ENCODE results near the gene SOST. TPM values are rescaled to one million over a fixed set of nuclear protein-coding genes. Genes with fewer than 3 reads are reported as not detected.

SOST gene
- total RNA-seq, 1 experiment from 2014 or later = 0.07 TPM

DNA sequence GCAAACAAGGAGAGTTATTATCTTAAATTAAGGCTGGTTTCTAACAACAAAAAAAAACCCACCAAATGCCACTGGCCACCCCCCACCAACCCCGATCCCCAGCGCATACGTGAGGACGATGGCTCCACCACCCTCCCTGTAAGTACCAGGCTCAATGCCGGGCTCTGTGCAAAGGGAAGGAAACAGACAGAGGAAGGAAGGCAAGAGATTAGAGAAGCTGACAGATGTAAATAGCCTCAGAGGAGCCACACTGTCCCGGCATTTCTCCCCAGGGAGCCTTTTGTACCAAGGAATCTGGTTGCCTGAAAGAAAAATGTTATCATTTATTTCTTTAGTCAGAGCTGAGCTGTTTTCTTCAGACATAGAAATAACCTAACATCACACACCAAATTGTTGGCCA lies 13.1 kb downstream of the SOST start:
- TF ChIP-seq MXD4 (CRISPR knock-in tag; IDR thresholded peaks at IDR 0.05; ENCODE audit: borderline replicate concordance) (no peak), NFATC4 (CRISPR knock-in tag; IDR thresholded peaks at IDR 0.05) (no peak), ZNF138 (CRISPR knock-in tag; conservative IDR thresholded peaks at IDR 0.05) (no peak), CBFB (CRISPR knock-in tag; IDR thresholded peaks at IDR 0.05; ENCODE audit: low read depth) (no peak), ZSCAN18 (CRISPR knock-in tag; IDR thresholded peaks at IDR 0.05) (no peak), SP1 (CRISPR knock-in tag; conservative IDR thresholded peaks at IDR 0.05) (no peak), MAX (CRISPR knock-in tag; IDR thresholded peaks at IDR 0.05) (no peak), GRHL2 (CRISPR knock-in tag; IDR thresholded peaks at IDR 0.05; ENCODE audit: insufficient replicate concordance, severe bottlenecking) (no peak), JUN (CRISPR knock-in tag; IDR thresholded peaks at IDR 0.05) (no peak), CREM (CRISPR knock-in tag; IDR thresholded peaks at IDR 0.05) (no peak), E2F1 (CRISPR knock-in tag; IDR thresholded peaks at IDR 0.05) (no peak), NR1H2 (CRISPR knock-in tag; IDR thresholded peaks at IDR 0.05) (no peak), ETV6 (CRISPR knock-in tag; IDR thresholded peaks at IDR 0.05) (no peak), NFYB (CRISPR knock-in tag; conservative IDR thresholded peaks at IDR 0.05; ENCODE audit: low read depth) (no peak)
- TF ChIP-seq, protein P1, sequence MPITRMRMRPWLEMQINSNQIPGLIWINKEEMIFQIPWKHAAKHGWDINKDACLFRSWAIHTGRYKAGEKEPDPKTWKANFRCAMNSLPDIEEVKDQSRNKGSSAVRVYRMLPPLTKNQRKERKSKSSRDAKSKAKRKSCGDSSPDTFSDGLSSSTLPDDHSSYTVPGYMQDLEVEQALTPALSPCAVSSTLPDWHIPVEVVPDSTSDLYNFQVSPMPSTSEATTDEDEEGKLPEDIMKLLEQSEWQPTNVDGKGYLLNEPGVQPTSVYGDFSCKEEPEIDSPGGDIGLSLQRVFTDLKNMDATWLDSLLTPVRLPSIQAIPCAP (CRISPR knock-in tag; IDR thresholded peaks at IDR 0.05) = no peak
- TF ChIP-seq, protein P2, sequence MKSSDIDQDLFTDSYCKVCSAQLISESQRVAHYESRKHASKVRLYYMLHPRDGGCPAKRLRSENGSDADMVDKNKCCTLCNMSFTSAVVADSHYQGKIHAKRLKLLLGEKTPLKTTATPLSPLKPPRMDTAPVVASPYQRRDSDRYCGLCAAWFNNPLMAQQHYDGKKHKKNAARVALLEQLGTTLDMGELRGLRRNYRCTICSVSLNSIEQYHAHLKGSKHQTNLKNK (CRISPR knock-in tag; IDR thresholded peaks at IDR 0.05) = no peak
- TF ChIP-seq, protein P3, sequence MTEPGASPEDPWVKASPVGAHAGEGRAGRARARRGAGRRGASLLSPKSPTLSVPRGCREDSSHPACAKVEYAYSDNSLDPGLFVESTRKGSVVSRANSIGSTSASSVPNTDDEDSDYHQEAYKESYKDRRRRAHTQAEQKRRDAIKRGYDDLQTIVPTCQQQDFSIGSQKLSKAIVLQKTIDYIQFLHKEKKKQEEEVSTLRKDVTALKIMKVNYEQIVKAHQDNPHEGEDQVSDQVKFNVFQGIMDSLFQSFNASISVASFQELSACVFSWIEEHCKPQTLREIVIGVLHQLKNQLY (CRISPR knock-in tag; IDR thresholded peaks at IDR 0.05) = no peak
- TF ChIP-seq, protein P4, sequence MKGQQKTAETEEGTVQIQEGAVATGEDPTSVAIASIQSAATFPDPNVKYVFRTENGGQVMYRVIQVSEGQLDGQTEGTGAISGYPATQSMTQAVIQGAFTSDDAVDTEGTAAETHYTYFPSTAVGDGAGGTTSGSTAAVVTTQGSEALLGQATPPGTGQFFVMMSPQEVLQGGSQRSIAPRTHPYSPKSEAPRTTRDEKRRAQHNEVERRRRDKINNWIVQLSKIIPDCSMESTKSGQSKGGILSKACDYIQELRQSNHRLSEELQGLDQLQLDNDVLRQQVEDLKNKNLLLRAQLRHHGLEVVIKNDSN (CRISPR knock-in tag; IDR thresholded peaks at IDR 0.05) = no peak
- TF ChIP-seq, protein P5, sequence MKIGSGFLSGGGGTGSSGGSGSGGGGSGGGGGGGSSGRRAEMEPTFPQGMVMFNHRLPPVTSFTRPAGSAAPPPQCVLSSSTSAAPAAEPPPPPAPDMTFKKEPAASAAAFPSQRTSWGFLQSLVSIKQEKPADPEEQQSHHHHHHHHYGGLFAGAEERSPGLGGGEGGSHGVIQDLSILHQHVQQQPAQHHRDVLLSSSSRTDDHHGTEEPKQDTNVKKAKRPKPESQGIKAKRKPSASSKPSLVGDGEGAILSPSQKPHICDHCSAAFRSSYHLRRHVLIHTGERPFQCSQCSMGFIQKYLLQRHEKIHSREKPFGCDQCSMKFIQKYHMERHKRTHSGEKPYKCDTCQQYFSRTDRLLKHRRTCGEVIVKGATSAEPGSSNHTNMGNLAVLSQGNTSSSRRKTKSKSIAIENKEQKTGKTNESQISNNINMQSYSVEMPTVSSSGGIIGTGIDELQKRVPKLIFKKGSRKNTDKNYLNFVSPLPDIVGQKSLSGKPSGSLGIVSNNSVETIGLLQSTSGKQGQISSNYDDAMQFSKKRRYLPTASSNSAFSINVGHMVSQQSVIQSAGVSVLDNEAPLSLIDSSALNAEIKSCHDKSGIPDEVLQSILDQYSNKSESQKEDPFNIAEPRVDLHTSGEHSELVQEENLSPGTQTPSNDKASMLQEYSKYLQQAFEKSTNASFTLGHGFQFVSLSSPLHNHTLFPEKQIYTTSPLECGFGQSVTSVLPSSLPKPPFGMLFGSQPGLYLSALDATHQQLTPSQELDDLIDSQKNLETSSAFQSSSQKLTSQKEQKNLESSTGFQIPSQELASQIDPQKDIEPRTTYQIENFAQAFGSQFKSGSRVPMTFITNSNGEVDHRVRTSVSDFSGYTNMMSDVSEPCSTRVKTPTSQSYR (CRISPR knock-in tag; IDR thresholded peaks at IDR 0.05) = no peak
- ATAC-seq (peak; percentile 72), DNase-seq (ENCODE audit: low spot score) (peak; percentile 21)
- ChIA-PET CTCF (interaction anchor here (0.5 to 3.2 kb wide), 8 partner anchors 10 to 170 kb away, joined by 3 to 17 read pairs (median 4); no protein-coding TSS in a partner anchor), POLR2A (no interaction called here)
- Mint-ChIP-seq H3K4me3 (no peak overlapping the region), H3K27ac (no peak overlapping the region), H3K4me1 (peaks cover 36% of the 10 kb centered on the region), H3K9me3 (peaks cover 5% of the 10 kb centered on the region; the same call in 1 of the 2 replicates), H3K27me3 (ENCODE audit: low read depth) (no peaks in the 10 kb centered on the region; the same call in 1 of the 2 replicates), H3K36me3 (no peaks in the 10 kb centered on the region)

Data from WTC11 (cell line).